Stimulated activated CD4-positive, alpha-beta T cell treated with anti-CD3 and anti-CD28 coated beads, Interleukin-12 subunit alpha, Interleukin-12 subunit beta, amount 100 ng/mL, for 4 hours (primary cell): ENCODE results near the gene LYSMD3.

Source experiments
- DNase-seq: peaks from one replicate; pipeline ENCODE4 v3.0.0-alpha.2; 2020

Gene LYSMD3

GRCh38 chr5:90546216-90546837, 16.9 kb upstream of the LYSMD3 start:
- no peak for DNase-seq

- no peak for DNase-seq
Observed at GRCh38 chr5:90545511-90545910, 16.1 kb upstream of the LYSMD3 start.

GRCh38 chr5:90542827-90543519, 13.6 kb upstream of the LYSMD3 start:
- DNase-seq = no peak

DNA sequence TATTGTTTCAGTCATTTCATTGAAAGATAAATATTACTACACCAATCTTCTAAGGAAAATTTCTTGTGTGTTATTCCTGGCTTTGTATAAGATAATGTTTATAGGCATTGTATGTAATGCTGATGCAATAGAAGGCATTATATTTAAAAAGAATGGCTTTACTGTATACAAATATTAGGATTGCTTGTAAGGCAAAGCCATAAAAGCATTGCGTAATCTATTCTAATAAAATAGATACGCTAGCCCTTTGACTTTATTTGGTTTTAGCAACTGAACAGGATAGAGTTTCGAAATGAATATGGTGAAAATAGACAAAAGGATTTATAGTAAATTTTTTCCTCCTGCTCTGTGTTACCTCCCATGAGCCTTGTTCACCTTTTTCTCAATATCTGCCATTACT, 5.5 kb upstream of the LYSMD3 start:
- DNase-seq = no peak

DNA sequence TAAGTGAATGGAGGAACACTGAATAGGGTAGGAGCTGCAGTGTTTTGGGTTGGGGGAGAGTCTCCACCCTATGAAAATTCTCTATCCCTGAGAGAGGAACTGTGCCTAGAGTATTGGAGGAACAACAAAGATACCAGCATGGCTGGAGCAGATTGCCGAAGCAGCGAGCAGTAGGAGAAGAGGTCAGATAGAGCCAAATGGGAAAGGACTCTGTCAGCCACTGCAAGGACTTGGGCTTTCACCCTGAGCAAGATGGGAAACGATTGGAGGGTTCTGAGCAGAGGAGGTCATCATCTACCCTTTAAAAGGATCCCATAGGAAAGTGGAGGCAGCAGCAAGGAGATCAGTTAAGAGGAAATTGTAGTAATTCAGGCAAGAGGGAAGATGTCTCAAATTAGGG, 4.4 kb upstream of the LYSMD3 start:
- no peak for DNase-seq

DNA sequence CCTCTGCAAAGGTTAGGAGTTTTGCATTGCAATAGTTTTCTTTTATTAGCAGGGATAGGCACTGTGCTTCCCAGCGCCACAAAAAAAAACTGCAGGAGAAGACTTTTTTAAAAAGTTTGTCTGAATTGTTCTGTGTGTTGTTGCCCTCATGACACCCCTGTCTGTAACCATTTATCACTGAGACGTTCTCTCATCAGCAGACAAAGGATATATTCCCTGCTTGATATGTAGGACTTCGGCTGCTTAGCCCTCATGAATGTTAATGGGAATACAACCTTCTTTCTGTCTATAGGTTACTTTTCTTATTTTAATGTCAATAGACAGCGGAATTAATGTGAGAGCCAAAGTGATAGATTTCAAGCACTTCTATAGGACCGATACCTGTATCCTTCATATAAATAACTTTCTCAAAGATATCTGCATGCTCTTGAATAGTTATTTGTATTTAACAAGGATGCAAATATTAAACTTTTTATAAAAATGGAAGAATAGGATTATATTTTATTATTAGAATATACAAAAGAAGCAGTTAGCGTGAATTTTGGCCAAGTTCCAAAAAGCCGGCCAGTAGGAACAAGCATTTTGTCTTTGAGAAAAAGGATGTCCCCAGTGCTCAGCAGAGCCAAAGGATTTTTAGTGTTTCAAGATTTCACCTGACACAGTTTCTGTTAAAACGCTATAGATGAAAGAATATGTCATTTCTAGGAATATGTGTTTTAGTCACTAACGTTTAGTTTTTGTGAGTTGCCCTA, 1.5 kb upstream of the LYSMD3 start:
- DNase-seq = no peak

- peak; percentile 40 for DNase-seq
Observed at GRCh38 chr5:90529939-90530677, 724 bp upstream of the LYSMD3 start.

GRCh38 chr5:90528601-90529193, 687 bp downstream of the LYSMD3 start:
- DNase-seq = no peak

DNA sequence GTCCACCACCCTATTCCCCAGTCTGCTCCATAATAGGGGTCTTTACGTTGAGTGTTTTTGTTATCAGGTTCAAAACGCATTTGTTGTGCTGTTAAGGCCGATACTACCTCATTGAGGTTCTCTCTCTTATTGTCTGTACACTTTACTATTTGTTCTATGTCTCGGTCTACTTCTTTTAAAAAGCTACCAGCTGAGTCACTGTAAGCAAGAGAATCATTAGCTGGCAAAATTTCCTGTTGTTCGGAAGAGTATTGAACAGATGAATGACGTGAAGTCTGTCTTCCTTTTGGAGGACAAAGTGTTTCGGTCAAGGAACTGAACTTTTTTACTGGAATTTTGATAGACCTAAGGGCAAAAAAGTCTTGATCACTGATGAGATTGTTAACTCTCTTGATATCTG, 10.3 kb downstream of the LYSMD3 start:
- no peak for DNase-seq

- DNase-seq = no peak
Observed at GRCh38 chr5:90518661-90519060, 10.7 kb downstream of the LYSMD3 start.

DNA sequence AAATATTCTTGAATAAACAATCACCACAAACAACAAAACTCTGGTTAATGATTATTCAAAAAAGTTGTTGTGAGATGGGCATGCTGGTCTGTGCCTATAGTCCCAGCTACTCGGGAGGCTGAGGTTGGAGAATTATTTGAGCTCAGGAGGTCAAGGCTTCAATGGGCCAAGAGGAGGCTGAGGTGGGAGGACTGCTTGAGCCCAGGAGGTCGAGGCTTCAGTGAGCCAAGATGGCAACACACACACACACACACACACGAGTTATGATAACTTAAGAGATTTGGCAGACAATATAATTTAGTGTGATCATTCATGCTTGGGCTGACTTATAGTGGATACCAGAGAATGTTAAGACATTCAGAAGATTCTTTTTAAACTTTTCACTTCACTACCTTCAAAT, 14.9 kb downstream of the LYSMD3 start:
- DNase-seq = no peak

DNA sequence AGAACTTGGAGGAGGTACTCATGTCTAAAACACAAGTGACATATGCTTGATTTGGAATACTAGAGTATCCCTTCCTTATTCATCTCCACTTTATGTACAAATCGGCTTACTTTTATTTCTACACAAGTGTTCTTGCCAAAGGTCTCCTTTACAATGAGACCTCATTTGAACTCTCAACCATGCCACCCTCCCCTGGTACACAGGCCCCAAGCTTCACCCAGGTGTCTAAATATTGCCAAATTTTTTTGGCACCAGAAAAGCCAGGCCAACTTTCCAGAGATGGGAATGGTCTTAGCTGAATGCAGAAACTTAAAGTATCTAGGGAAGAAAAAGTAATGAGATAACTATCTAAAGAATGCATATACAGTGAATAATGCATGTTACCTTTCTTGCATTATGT, 18.9 kb downstream of the LYSMD3 start:
- no peak for DNase-seq

- DNase-seq = no peak
Observed at GRCh38 chr5:90506221-90506620, 23.2 kb downstream of the LYSMD3 start.

- no peak for DNase-seq
Observed at GRCh38 chr5:90504743-90505142, 24.6 kb downstream of the LYSMD3 start.

DNA sequence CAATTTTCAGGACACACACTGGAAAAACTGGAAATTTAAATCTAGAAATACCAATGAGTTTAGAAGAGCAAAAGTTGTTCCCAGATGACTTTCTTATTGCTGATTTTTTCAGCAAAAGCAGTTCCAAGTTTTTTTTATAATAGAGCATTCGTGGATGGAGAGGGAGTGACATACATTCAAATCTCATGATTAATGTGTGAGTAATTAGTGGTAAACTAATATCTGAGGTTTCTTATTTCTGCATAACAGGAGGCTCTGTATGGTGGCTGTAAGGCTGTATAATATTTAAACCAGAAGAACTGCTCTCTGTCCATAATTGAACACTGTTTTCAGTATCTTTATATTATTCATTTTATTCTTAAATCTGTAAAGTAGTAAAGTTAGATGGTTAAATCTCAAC, 25.8 kb downstream of the LYSMD3 start:
- no peak for DNase-seq

DNA sequence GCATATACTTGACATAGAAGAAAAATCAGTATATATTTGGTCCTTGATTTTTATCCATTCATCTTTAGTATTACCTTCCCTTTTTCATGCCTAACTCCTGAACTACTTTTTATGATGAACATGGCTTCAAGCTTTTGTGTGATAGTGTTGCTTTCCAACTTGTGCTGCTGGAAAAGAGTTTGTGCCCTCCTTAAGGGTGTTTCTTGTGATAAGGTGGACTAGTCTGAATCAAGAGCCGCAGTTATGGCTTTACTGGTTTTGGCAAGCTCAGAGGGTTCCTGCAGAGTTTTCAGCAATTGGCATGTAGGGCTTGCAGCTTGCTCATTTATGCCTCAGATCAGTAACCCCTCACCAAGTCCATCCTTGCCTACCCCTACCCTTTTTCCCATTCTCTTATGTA, 34.2 kb downstream of the LYSMD3 start:
- no peak for DNase-seq

GRCh38 chr5:90494043-90494442, 35.3 kb downstream of the LYSMD3 start:
- no peak for DNase-seq

DNA sequence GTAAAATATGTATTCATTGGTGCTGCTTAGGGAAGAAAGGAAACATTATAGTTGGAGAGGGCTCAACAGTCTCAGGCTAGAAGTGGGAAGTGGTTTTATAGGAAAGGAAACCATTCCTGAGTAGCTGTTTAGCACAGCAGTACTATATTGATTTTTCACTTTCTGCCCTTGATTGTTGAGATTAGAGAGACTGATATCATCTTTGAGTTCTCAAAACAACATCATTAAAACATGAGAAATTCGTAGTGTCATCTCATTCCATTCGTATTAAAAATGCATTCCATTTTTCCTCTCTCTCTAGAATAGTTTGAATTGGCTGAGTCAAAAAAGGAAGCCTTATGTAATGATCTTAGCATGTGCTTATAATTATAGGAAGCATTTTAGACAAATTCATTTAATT, 40.6 kb downstream of the LYSMD3 start:
- no peak for DNase-seq

DNA sequence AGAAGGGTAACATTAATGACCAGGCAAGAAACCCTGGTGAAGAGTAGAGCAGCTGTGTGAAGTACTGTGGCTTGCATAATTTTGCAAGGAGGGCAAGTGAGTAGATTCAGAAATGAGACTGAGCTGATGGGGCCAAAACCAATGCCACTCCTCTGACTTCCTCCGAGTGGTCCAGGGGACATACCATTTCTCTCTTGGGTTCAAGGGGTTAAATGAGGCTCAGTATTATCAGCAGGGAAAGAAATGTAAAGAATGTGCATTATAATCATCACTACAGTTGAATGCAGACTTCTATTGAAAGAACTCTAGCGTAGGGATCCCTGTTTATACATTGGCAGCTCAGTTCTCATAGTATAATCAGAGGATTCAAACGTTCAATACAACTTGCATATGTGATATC, 44.8 kb downstream of the LYSMD3 start:
- DNase-seq = no peak

DNA sequence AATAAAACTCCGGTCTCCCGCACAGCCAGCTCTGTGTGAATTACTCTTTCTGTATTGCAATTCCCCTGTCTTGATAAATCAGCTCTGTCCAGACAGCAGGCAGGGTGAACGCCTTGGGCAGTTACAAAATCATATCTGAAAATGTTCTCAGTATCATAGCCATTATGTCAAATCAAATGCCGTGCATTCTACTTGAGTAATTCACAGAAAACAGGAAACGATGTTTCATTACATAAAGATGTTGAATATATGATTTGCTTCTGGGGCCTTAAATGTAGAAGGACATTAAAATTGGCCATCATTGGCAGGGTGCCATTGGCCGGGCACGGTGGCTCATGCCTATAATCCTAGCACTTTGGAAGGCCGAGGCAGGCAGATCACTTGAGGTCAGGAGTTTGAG, 46.2 kb downstream of the LYSMD3 start:
- no peak for DNase-seq

- DNase-seq = no peak
Observed at GRCh38 chr5:90480699-90481098, 48.7 kb downstream of the LYSMD3 start.

- no peak for DNase-seq
Observed at GRCh38 chr5:90479611-90480385, 49.6 kb downstream of the LYSMD3 start.
